ENCODE measurements around the gene FAM170A. TPM values are rescaled to one million over a fixed set of nuclear protein-coding genes. Genes with fewer than 3 reads are reported as not detected.

FAM170A gene
- total and polyA plus RNA-seq, 4 donors = 0.18 to 0.25 TPM; not detected in 2

GRCh38 chr5:119651486-119651885 lies 22.1 kb downstream of the FAM170A start:
- Histone ChIP-seq H3K27me3 (ENCODE audit: control insufficient read depth in 4 of 4, insufficient read depth in 4 of 4, low read length in 3 of 4) (no peaks in the 10 kb centered on the region), H3K4me1 (ENCODE audit: control insufficient read depth in 4 of 4, insufficient read depth in 4 of 4, low read length in 3 of 4) (no peaks in the 10 kb centered on the region), H3K9me3 (ENCODE audit: control insufficient read depth in 4 of 4, low read length in 3 of 4) (peaks cover 0 to 3% (median 0%) of the 10 kb centered on the region in 4 donors), H3K9ac (ENCODE audit: low read depth in 1 of 2, low read length in 2 of 2) (no peak overlapping the region), H3K36me3 (ENCODE audit: control insufficient read depth in 4 of 4, insufficient read depth in 3 of 4, low read depth in 1 of 4, low read length in 3 of 4) (no peaks in the 10 kb centered on the region), H3K27ac (ENCODE audit: low read depth in 1 of 2, low read length in 2 of 2) (no peak overlapping the region), H3K4me3 (ENCODE audit: low read depth in 1 of 3, low read length in 3 of 3) (no peak overlapping the region)
- no peak for TF ChIP-seq RXRA (IDR thresholded peaks at IDR 0.05)
- TF ChIP-seq REST (IDR thresholded peaks at IDR 0.05) = no peak
- no peak for TF ChIP-seq FOXA1 (IDR thresholded peaks at IDR 0.05)
- no peak for TF ChIP-seq ZBTB33 (IDR thresholded peaks at IDR 0.05)
- no peak for TF ChIP-seq MAX (IDR thresholded peaks at IDR 0.05)
- TF ChIP-seq HNF4A (conservative IDR thresholded peaks at IDR 0.05) = no peak
- TF ChIP-seq JUND (IDR thresholded peaks at IDR 0.05) = no peak
- TF ChIP-seq ATF3 (IDR thresholded peaks at IDR 0.05) = no peak
- no peak for TF ChIP-seq EGR1 (IDR thresholded peaks at IDR 0.05; ENCODE audit: low read depth in 2 of 2)
- no peak for TF ChIP-seq YY1 (IDR thresholded peaks at IDR 0.05)
- TF ChIP-seq HNF4G (IDR thresholded peaks at IDR 0.05) = no peak
- TF ChIP-seq TAF1 (conservative IDR thresholded peaks at IDR 0.05) = no peak
- no peak for TF ChIP-seq FOXA2 (IDR thresholded peaks at IDR 0.05)
- no peak for TF ChIP-seq SP1 (IDR thresholded peaks at IDR 0.05)
- TF ChIP-seq NR2F2 (IDR thresholded peaks at IDR 0.05) = no peak
- TF ChIP-seq, protein P1, sequence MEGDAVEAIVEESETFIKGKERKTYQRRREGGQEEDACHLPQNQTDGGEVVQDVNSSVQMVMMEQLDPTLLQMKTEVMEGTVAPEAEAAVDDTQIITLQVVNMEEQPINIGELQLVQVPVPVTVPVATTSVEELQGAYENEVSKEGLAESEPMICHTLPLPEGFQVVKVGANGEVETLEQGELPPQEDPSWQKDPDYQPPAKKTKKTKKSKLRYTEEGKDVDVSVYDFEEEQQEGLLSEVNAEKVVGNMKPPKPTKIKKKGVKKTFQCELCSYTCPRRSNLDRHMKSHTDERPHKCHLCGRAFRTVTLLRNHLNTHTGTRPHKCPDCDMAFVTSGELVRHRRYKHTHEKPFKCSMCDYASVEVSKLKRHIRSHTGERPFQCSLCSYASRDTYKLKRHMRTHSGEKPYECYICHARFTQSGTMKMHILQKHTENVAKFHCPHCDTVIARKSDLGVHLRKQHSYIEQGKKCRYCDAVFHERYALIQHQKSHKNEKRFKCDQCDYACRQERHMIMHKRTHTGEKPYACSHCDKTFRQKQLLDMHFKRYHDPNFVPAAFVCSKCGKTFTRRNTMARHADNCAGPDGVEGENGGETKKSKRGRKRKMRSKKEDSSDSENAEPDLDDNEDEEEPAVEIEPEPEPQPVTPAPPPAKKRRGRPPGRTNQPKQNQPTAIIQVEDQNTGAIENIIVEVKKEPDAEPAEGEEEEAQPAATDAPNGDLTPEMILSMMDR (IDR thresholded peaks at IDR 0.05; ENCODE audit: low read depth, low read length, missing input control) = no peak
- no peak for DNase-seq (ENCODE audit: low spot score)

DNA sequence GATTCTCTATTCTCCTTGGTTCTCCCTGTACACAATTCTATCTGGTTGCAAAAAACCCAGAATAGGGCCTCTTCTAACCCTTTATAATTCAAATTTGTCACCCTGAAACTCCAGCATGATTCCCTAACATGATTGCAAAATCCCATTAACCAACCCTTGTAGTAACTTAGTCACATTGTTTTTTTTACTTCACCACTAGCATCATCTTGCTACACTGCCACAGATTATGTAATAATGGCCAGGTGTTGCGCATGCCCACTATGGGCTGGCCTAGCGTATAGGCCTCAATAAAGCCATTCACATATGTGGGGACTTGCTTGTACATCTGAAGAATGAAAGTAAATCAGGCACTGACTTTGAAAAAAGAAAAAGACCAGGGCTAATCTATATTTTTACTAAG lies 25.7 kb downstream of the FAM170A start:
- Histone ChIP-seq H3K4me3 (ENCODE audit: low read depth in 1 of 3, low read length in 3 of 3) (no peak overlapping the region), H3K27ac (ENCODE audit: low read depth in 1 of 2, low read length in 2 of 2) (no peak overlapping the region), H3K36me3 (ENCODE audit: control insufficient read depth in 4 of 4, insufficient read depth in 3 of 4, low read depth in 1 of 4, low read length in 3 of 4) (no peaks in the 10 kb centered on the region), H3K9ac (ENCODE audit: low read depth in 1 of 2, low read length in 2 of 2) (no peak overlapping the region), H3K27me3 (ENCODE audit: control insufficient read depth in 4 of 4, insufficient read depth in 4 of 4, low read length in 3 of 4) (no peaks in the 10 kb centered on the region), H3K9me3 (ENCODE audit: control insufficient read depth in 4 of 4, low read length in 3 of 4) (peaks cover 0 to 3% (median 0%) of the 10 kb centered on the region in 4 donors), H3K4me1 (ENCODE audit: control insufficient read depth in 4 of 4, insufficient read depth in 4 of 4, low read length in 3 of 4) (no peaks in the 10 kb centered on the region)
- no peak for DNase-seq (ENCODE audit: low spot score)
- WGBS = 88% methylated on average over 2 of the region's 2 CpGs
- no peak for TF ChIP-seq ZBTB33 (IDR thresholded peaks at IDR 0.05)

All from liver (tissue), 9 donors.